Activated T-helper 1 cell treated with anti-CD3 and anti-CD28 coated beads, Interleukin-12 subunit alpha, Interleukin-12 subunit beta, Interleukin-2, Interleukin-4 antibody, amounts not matched to agents 30 ng/mL and 10 ng/mL and 1 ng/mL, durations not matched to agents 14 hours and 24 hours and 36 hours (primary cell): Measurements from ENCODE around the gene KDM5B. TPM values are rescaled to one million over a fixed set of nuclear protein-coding genes. Genes with fewer than 3 reads are reported as not detected.
A peak's percentile ranks its signal among the peaks of the same experiment; 100 is the strongest.

Experiments
- DNase-seq: peaks from one replicate; pipeline ENCODE4 v3.0.0; 2021; ENCODE audit warnings: low spot score
- H3K27ac Mint-ChIP-seq: one replicate; pipeline ENCODE4 v1.8.0; 2021; ENCODE audit warnings: mild to moderate bottlenecking, mixed read lengths
- H3K27me3 Mint-ChIP-seq: one replicate; pipeline ENCODE4 v1.8.0; 2022; ENCODE audit warnings: mild to moderate bottlenecking, moderate library complexity, mixed read lengths; ENCODE audit not compliant: insufficient read depth
- H3K36me3 Mint-ChIP-seq: one replicate; pipeline ENCODE4 v1.8.0; 2021; ENCODE audit warnings: low read depth, mixed read lengths
- H3K4me1 Mint-ChIP-seq: one replicate; pipeline ENCODE4 v1.8.0; 2021; ENCODE audit warnings: low read depth, mixed read lengths
- H3K4me3 Mint-ChIP-seq: one replicate; pipeline ENCODE4 v1.8.0; 2021; ENCODE audit warnings: mild to moderate bottlenecking, moderate library complexity, mixed read lengths
- H3K9me3 Mint-ChIP-seq: one replicate; pipeline ENCODE4 v1.8.0; 2021; ENCODE audit warnings: mixed read lengths
- intact Hi-C: fragments of 100-400 bp; cut with micrococcal nuclease; formaldehyde crosslinking; loops from one replicate; pipeline ENCODE4 v1.15.1; 2024
- total RNA-seq: library from RNA; stranded (reverse); gene quantifications from 2 replicates; pipeline ENCODE4 v1.2.3, GENCODE V29; 2022

The KDM5B gene
- total RNA-seq, 1 donor from 2014 or later = 102 TPM

- H3K9me3 Mint-ChIP-seq = no peaks in the 10 kb centered on the region
- no peaks in the 10 kb centered on the region for H3K36me3 Mint-ChIP-seq
- H3K27me3 Mint-ChIP-seq = peaks cover 32% of the 10 kb centered on the region
- no peak overlapping the region for H3K27ac Mint-ChIP-seq
- no peak overlapping the region for H3K4me3 Mint-ChIP-seq
- peaks cover 10% of the 10 kb centered on the region for H3K4me1 Mint-ChIP-seq
- DNase-seq = no peak
- intact Hi-C loops = no loop called here
Observed at GRCh38 chr1:202697038-202697437, 111.2 kb downstream of the KDM5B start.

- intact Hi-C loops = no loop called here
- Mint-ChIP-seq H3K27ac (no peak overlapping the region), H3K9me3 (no peaks in the 10 kb centered on the region), H3K36me3 (no peaks in the 10 kb centered on the region), H3K4me1 (peaks cover 10% of the 10 kb centered on the region), H3K27me3 (peaks cover 26% of the 10 kb centered on the region), H3K4me3 (no peak overlapping the region)
- no peak for DNase-seq
Observed at GRCh38 chr1:202694314-202694713, 113.9 kb downstream of the KDM5B start.

- no peak overlapping the region for H3K27ac Mint-ChIP-seq
- no peak overlapping the region for H3K4me3 Mint-ChIP-seq
- peak; percentile 47 for DNase-seq
- no peaks in the 10 kb centered on the region for H3K36me3 Mint-ChIP-seq
- H3K27me3 Mint-ChIP-seq = peaks cover 21% of the 10 kb centered on the region
- H3K4me1 Mint-ChIP-seq = peaks cover 3% of the 10 kb centered on the region
- intact Hi-C loops = no loop called here
- no peaks in the 10 kb centered on the region for H3K9me3 Mint-ChIP-seq
Observed at GRCh38 chr1:202692959-202693555, 115.2 kb downstream of the KDM5B start.

- Mint-ChIP-seq H3K4me3 (no peak overlapping the region), H3K9me3 (no peaks in the 10 kb centered on the region), H3K36me3 (no peaks in the 10 kb centered on the region), H3K27ac (no peak overlapping the region), H3K4me1 (no peaks in the 10 kb centered on the region), H3K27me3 (peaks cover 21% of the 10 kb centered on the region)
- no peak for DNase-seq
- intact Hi-C loops = no loop called here
Observed at GRCh38 chr1:202691816-202692215, 116.4 kb downstream of the KDM5B start.

GRCh38 chr1:202689493-202690342 lies 118.5 kb downstream of the KDM5B start:
- no peak overlapping the region for H3K27ac Mint-ChIP-seq
- no peak for DNase-seq
- H3K9me3 Mint-ChIP-seq = no peaks in the 10 kb centered on the region
- H3K4me1 Mint-ChIP-seq = no peaks in the 10 kb centered on the region
- intact Hi-C loops = no loop called here
- peaks cover 10% of the 10 kb centered on the region for H3K27me3 Mint-ChIP-seq
- no peak overlapping the region for H3K4me3 Mint-ChIP-seq
- H3K36me3 Mint-ChIP-seq = no peaks in the 10 kb centered on the region

GRCh38 chr1:202689082-202689481 lies 119.1 kb downstream of the KDM5B start:
- intact Hi-C loops = no loop called here

GRCh38 chr1:202688401-202688800 lies 119.8 kb downstream of the KDM5B start:
- no peaks in the 10 kb centered on the region for H3K9me3 Mint-ChIP-seq
- no peak overlapping the region for H3K4me3 Mint-ChIP-seq
- no peak for DNase-seq
- H3K36me3 Mint-ChIP-seq = no peaks in the 10 kb centered on the region
- no peak overlapping the region for H3K27ac Mint-ChIP-seq
- intact Hi-C loops = no loop called here
- no peaks in the 10 kb centered on the region for H3K4me1 Mint-ChIP-seq
- H3K27me3 Mint-ChIP-seq = peaks cover 13% of the 10 kb centered on the region

More at GRCh38 chr1:202689082-202689481, 119.1 kb downstream of the KDM5B start:
- DNase-seq = no peak
- H3K27me3 Mint-ChIP-seq = peaks cover 12% of the 10 kb centered on the region
- no peaks in the 10 kb centered on the region for H3K9me3 Mint-ChIP-seq
- H3K27ac Mint-ChIP-seq = no peak overlapping the region
- no peak overlapping the region for H3K4me3 Mint-ChIP-seq
- H3K36me3 Mint-ChIP-seq = no peaks in the 10 kb centered on the region
- H3K4me1 Mint-ChIP-seq = no peaks in the 10 kb centered on the region

- Mint-ChIP-seq H3K9me3 (no peaks in the 10 kb centered on the region), H3K4me3 (no peak overlapping the region), H3K27me3 (peaks cover 8% of the 10 kb centered on the region), H3K4me1 (no peaks in the 10 kb centered on the region), H3K27ac (no peak overlapping the region), H3K36me3 (no peaks in the 10 kb centered on the region)
- intact Hi-C loops = no loop called here
- no peak for DNase-seq
Observed at GRCh38 chr1:202687798-202688197, 120.4 kb downstream of the KDM5B start.

- Mint-ChIP-seq H3K4me3 (no peak overlapping the region), H3K27ac (no peak overlapping the region), H3K4me1 (no peaks in the 10 kb centered on the region), H3K36me3 (no peaks in the 10 kb centered on the region), H3K9me3 (no peaks in the 10 kb centered on the region), H3K27me3 (peaks cover 8% of the 10 kb centered on the region)
- intact Hi-C loops = no loop called here
- DNase-seq = no peak
Observed at GRCh38 chr1:202687370-202687769, 120.9 kb downstream of the KDM5B start.

GRCh38 chr1:202685641-202686040 lies 122.6 kb downstream of the KDM5B start:
- no peak overlapping the region for H3K27ac Mint-ChIP-seq
- DNase-seq = no peak
- H3K4me1 Mint-ChIP-seq = no peaks in the 10 kb centered on the region
- no peaks in the 10 kb centered on the region for H3K36me3 Mint-ChIP-seq
- no peak overlapping the region for H3K4me3 Mint-ChIP-seq
- H3K27me3 Mint-ChIP-seq = peaks cover 8% of the 10 kb centered on the region
- intact Hi-C loops = no loop called here
- no peaks in the 10 kb centered on the region for H3K9me3 Mint-ChIP-seq

GRCh38 chr1:202684716-202685115 lies 123.5 kb downstream of the KDM5B start:
- H3K9me3 Mint-ChIP-seq = no peaks in the 10 kb centered on the region
- intact Hi-C loops = no loop called here
- no peak overlapping the region for H3K4me3 Mint-ChIP-seq
- H3K36me3 Mint-ChIP-seq = no peaks in the 10 kb centered on the region
- no peaks in the 10 kb centered on the region for H3K4me1 Mint-ChIP-seq
- peaks cover 9% of the 10 kb centered on the region for H3K27me3 Mint-ChIP-seq
- no peak overlapping the region for H3K27ac Mint-ChIP-seq
- no peak for DNase-seq

- intact Hi-C loops = no loop called here
- no peaks in the 10 kb centered on the region for H3K4me1 Mint-ChIP-seq
- H3K36me3 Mint-ChIP-seq = no peaks in the 10 kb centered on the region
- H3K27ac Mint-ChIP-seq = no peak overlapping the region
- peaks cover 16% of the 10 kb centered on the region for H3K27me3 Mint-ChIP-seq
- no peak for DNase-seq
- no peak overlapping the region for H3K4me3 Mint-ChIP-seq
- no peaks in the 10 kb centered on the region for H3K9me3 Mint-ChIP-seq
Observed at GRCh38 chr1:202683029-202683428, 125.2 kb downstream of the KDM5B start.

- intact Hi-C loops = no loop called here
- peaks cover 16% of the 10 kb centered on the region for H3K27me3 Mint-ChIP-seq
- H3K27ac Mint-ChIP-seq = no peak overlapping the region
- no peaks in the 10 kb centered on the region for H3K4me1 Mint-ChIP-seq
- no peaks in the 10 kb centered on the region for H3K36me3 Mint-ChIP-seq
- no peak overlapping the region for H3K4me3 Mint-ChIP-seq
- H3K9me3 Mint-ChIP-seq = no peaks in the 10 kb centered on the region
- DNase-seq = no peak
Observed at GRCh38 chr1:202682477-202682876, 125.7 kb downstream of the KDM5B start.
